Adrenal gland (tissue), 12 donors: ENCODE results near the gene PHOSPHO1. TPM values are rescaled to one million over a fixed set of nuclear protein-coding genes. Genes with fewer than 3 reads are reported as not detected.

Source experiments
- DNase-seq, 7 donors: peaks; one replicate each; pipeline ENCODE4 v3.0.0-alpha.2; 2019 to 2020
- H3K27ac ChIP-seq, 5 donors: fragments of 200-600 bp; sonication (generic) in 4 of 5; 1 replicate in 3 of 5; 2 replicates in 2 of 5; pipeline versions ENCODE4 v1.5.1 to v1.8.0; 2016 to 2020; ENCODE audit warnings: mild to moderate bottlenecking in 1 of 5
- H3K27me3 ChIP-seq: fragments of 200-600 bp; 2 replicates; pipeline ENCODE4 v1.8.0; 2021
- H3K36me3 ChIP-seq, 2 donors: fragments of 200-600 bp; replicated peaks in 1 of 2; 1 replicate in 1 of 2; 2 replicates in 1 of 2; pipeline versions ENCODE4 v1.5.1 to v1.8.0; 2018 to 2022
- H3K4me1 ChIP-seq, 2 donors: fragments of 200-600 bp; replicated peaks in 1 of 2; 1 replicate in 1 of 2; 2 replicates in 1 of 2; pipeline versions ENCODE4 v1.5.1 to v1.8.0; 2018 to 2021
- H3K4me3 ChIP-seq, 4 donors: fragments of 200-600 bp; sonication (generic) in 3 of 4; one replicate each; pipeline ENCODE4 v1.5.1; 2016 to 2018
- H3K9me3 ChIP-seq, 3 donors: fragments of 200-600 bp; sonication (generic) in 1 of 3; replicated peaks in 1 of 3; 1 replicate in 2 of 3; 2 replicates in 1 of 3; pipeline versions ENCODE4 v1.5.1 to v1.8.0; 2016 to 2021
- POLR2A ChIP-seq, 2 donors: fragments of 450-650 bp; IDR thresholded peaks; one replicate each; pipeline ENCODE4 v1.6.1; 2017; ENCODE audit warnings: antibody characterized with exemption in 2 of 2, mild to moderate bottlenecking in 2 of 2, moderate library complexity in 1 of 2
- WGBS, 4 donors: extraction: QIAGEN DNeasy Blood & Tissue Kit in 2 of 4; methylation state at CpG; one replicate each; pipeline versions ENCODE4 v1.1.5 to v1.1.7; 2013 to 2017; 5-methylcytosine and 5-hydroxymethylcytosine counted together
- intact Hi-C, 2 donors: fragments of 100-400 bp; cut with DNase I; formaldehyde crosslinking; loops; one replicate each; pipeline versions ENCODE4 v1.14.1 to v1.15.0; 2022 to 2023
- polyA plus RNA-seq, 3 donors: library from polyadenylated mRNA; stranded (reverse); fragments of 200-250 nt in 2 of 3; fragments of 350-450 nt in 1 of 3; fragmentation: Illumina TruSeq in 1 of 3; extraction: RNeasy Lipid Tissue Mini Kit (QIAGEN cat#74804) in 1 of 3; gene quantifications; one replicate each; pipeline ENCODE4 v1.2.3, GENCODE V29; 2013 to 2014
- total RNA-seq, 9 donors: library from RNA; depleted of rRNA in 4 of 9; stranded (reverse); fragments of >200 nt in 4 of 9; fragments of 120-200 nt in 1 of 9; fragmentation: NEBNext Ultra II Directional in 1 of 9; extraction: Animal tissue kit (Norgen Biotek cat#: 25700) in 1 of 9; gene quantifications; one replicate each; pipeline versions ENCODE4 v1.1.0 to v1.2.4, GENCODE V29; 2013 to 2023
- TF ChIP-seq, protein P1 (sequence below), 6 experiments: fragments of 450-650 bp in 4 of 6; fragments of 200-600 bp in 2 of 6; sonication (generic) in 1 of 6; IDR thresholded peaks; 1 replicate in 5 of 6; 2 replicates in 1 of 6; pipeline versions ENCODE4 v1.5.1 to v1.8.0; 2016 to 2021; ENCODE audit warnings: antibody characterized with exemption in 6 of 6, mild to moderate bottlenecking in 2 of 6, moderate library complexity in 1 of 6
- donor health status: healthy with polysubstance abuse.
- donor health status: Bipolar disorder and iron deficiency.
- donor health status: DM: yes; HTN: yes; CAD: no.
- donor health status: DM: no; HTN: no; CAD: no.
- donor health status: DM: no; HTN: no; CAD: no.
- donor health status: DM: yes; HTN: yes; CAD: no.

Gene PHOSPHO1
- total and polyA plus RNA-seq, 12 donors: 0.25 to 5.5 (median 0.61) TPM; not detected in 5

DNA sequence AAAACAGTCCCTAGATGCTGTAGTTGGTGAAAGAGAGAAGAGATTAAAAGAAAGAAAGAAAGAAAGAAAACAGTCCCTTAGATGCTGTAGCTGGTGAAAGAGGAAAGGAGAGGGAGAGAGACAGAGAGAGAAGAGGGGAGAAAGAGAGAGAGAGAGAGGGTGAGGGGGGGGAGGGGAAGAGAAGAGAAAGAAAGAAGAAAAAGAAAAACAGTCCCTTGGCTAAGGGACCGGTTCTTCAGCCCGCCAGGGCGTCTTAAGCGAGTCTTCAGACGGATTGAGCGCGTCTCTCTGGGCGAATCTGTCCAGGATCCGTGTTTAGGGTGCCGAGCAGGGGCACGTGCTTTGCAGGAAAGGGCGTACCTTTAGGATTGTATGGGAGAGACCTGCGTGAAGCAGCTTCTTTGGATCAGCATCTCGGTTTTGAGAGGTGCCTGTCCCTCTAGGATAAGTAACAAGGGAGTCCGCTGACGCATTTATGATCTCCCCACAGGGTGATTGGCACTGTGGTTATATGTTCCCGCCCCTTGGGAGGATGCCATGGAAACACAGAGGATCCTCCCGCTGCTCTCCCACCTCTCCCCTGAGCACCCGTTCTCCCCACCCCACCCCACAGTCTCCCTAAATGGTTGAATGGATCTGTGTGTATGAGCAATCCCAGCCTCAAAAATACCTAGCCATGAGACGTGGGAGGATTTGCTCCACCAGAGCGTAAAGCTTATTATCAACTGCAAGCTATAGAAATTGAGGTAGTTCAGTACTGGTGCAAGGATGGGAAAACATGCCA lies 36.9 kb downstream of the PHOSPHO1 start:
- intact Hi-C loops: no loop called here
- no peaks in the 10 kb centered on the region for H3K9me3 ChIP-seq
- H3K36me3 ChIP-seq: no peaks in the 10 kb centered on the region
- peak overlapping the region in 4 of 5 donors; percentile 26 to 99 (median 79) for H3K27ac ChIP-seq
- TF ChIP-seq, protein P1, sequence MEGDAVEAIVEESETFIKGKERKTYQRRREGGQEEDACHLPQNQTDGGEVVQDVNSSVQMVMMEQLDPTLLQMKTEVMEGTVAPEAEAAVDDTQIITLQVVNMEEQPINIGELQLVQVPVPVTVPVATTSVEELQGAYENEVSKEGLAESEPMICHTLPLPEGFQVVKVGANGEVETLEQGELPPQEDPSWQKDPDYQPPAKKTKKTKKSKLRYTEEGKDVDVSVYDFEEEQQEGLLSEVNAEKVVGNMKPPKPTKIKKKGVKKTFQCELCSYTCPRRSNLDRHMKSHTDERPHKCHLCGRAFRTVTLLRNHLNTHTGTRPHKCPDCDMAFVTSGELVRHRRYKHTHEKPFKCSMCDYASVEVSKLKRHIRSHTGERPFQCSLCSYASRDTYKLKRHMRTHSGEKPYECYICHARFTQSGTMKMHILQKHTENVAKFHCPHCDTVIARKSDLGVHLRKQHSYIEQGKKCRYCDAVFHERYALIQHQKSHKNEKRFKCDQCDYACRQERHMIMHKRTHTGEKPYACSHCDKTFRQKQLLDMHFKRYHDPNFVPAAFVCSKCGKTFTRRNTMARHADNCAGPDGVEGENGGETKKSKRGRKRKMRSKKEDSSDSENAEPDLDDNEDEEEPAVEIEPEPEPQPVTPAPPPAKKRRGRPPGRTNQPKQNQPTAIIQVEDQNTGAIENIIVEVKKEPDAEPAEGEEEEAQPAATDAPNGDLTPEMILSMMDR (IDR thresholded peaks at IDR 0.05): no peak
- peak; percentile 5 to 30 for TF ChIP-seq POLR2A (IDR thresholded peaks at IDR 0.05)
- no peaks in the 10 kb centered on the region for H3K27me3 ChIP-seq
- peaks cover 5 to 7% of the 10 kb centered on the region in 2 donors for H3K4me1 ChIP-seq
- 4 to 5% (median 5%) methylated on average over 20 to 21 of the region's 21 CpGs for WGBS, 4 donors
- peak overlapping the region in 2 of 4 donors; percentile 27 to 80 for H3K4me3 ChIP-seq
- DNase-seq: peak; percentile 52 to 88 (median 73)

DNA sequence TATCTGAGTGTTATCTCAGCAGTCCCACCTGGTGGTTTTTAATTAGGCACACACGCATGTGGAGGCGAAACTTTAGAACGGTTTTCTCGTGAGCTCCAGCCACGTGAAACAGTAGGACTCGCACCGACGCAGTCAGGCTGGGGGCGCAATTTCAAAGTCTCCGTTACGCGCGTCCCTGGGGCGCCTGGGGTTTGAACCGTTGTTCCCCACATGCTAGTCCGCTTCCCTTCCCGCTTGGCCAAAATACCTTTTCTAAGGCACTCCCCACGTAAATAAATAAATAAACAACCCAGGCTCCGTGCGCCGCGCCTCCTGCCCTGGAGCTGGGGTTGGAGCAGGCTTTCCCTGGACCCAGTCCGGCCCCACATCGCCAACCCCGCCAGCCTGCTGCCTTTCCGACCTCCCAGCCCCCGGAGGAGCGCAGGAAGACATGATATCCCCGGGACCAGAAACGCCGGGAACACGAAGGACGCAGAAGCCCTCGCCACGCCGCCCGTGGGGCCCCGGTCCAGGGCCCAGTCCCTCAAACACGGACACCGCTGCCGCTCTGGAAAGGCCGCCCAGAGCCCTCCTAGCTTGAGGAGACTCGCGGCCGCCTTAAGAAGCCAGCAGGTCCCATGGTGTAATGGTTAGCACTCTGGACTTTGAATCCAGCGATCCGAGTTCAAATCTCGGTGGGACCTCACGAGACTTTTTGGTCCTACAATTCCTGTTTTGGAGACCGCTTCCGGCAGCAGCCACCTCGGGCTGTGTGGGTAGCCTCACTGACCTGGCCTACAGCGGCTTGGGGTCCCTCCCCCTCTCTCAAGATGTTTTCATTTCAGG lies 38.5 kb downstream of the PHOSPHO1 start:
- Histone ChIP-seq H3K4me3 (peak overlapping the region in 3 of 4 donors; percentile 27 to 80 (median 48)), H3K27ac (peak overlapping the region; percentile 90 to 99 (median 93)), H3K9me3 (no peaks in the 10 kb centered on the region), H3K36me3 (no peaks in the 10 kb centered on the region), H3K4me1 (peaks cover 5 to 7% of the 10 kb centered on the region in 2 donors), H3K27me3 (no peaks in the 10 kb centered on the region)
- 0 to 1% (median 1%) methylated on average over 23 to 53 of the region's 53 CpGs for WGBS, 4 donors
- intact Hi-C loops: no loop called here
- TF ChIP-seq, protein P1 (IDR thresholded peaks at IDR 0.05): peak in 4 of 6 experiments; percentile 18 to 31 (median 28)
- peak; percentile 24 to 42 for TF ChIP-seq POLR2A (IDR thresholded peaks at IDR 0.05)
- DNase-seq: peak; percentile 87 to 98 (median 93)

DNA sequence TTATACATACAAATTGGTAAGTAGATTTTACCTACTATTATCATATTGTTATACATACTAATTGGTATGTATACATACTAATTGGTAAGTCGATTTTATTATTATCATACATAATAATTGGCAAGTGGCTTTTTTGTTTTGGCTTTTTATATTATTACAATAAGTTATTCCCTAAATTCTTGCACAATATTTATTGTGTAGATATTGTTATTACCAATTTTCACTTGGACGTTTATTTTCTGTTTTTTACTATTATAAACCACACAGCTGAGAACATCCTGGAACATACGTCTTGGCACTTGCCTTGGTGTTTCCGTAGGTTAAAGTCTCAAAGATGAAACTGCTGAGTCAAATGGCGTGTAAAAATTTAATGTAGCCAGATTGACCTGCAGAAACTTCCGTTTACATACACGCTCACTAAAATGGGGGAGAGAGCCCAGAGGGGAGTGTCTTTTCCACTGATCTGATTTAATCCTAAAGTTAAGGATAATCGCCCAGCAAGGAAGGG lies 39.1 kb downstream of the PHOSPHO1 start:
- Histone ChIP-seq H3K36me3 (no peaks in the 10 kb centered on the region), H3K27ac (peak overlapping the region; percentile 90 to 99 (median 93)), H3K4me3 (peak overlapping the region in 2 of 4 donors; percentile 27 to 80), H3K4me1 (peaks cover 5 to 7% of the 10 kb centered on the region in 2 donors), H3K9me3 (no peaks in the 10 kb centered on the region), H3K27me3 (no peaks in the 10 kb centered on the region)
- WGBS, 4 donors: 5 to 8% (median 7%) methylated on average over 8 of the region's 8 CpGs
- TF ChIP-seq POLR2A (IDR thresholded peaks at IDR 0.05): no peak
- TF ChIP-seq, protein P1 (IDR thresholded peaks at IDR 0.05): no peak
- intact Hi-C loops: no loop called here
- DNase-seq: no peak

DNA sequence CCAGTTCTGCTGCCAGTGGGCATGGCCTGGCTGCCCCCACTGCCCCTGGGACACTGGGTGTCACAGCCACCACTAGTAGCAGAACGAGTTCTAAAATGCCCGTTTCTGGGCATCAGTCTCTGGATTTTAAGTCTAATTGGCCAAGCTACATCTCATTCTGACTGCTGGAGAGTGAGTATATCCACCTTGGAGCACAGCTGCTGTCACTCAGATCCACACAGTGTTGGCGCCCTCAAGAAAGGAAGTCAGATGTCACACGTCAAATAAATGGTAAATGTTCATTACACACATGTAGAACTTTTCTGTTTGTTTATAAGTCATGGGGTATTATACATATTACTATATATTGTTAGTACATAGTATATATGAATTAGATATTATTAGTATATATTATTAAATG lies 39.7 kb downstream of the PHOSPHO1 start:
- TF ChIP-seq, protein P1 (IDR thresholded peaks at IDR 0.05): no peak
- no peak for TF ChIP-seq POLR2A (IDR thresholded peaks at IDR 0.05)
- peaks cover 5 to 7% of the 10 kb centered on the region in 2 donors for H3K4me1 ChIP-seq
- intact Hi-C loops: no loop called here
- no peaks in the 10 kb centered on the region for H3K27me3 ChIP-seq
- no peaks in the 10 kb centered on the region for H3K36me3 ChIP-seq
- H3K9me3 ChIP-seq: no peaks in the 10 kb centered on the region
- DNase-seq: no peak
- 64 to 78% (median 72%) methylated on average over 4 of the region's 4 CpGs for WGBS, 4 donors
- no peak overlapping the region for H3K27ac ChIP-seq
- no peak overlapping the region for H3K4me3 ChIP-seq
